NCI-H345 (cell line): ENCODE results near the gene EHD1.
A peak's percentile ranks its signal among the peaks of the same experiment; 100 is the strongest.
"Not testable (repeated sequence)": the region's sequence is repeated elsewhere in the genome, so short reads cannot be mapped to it uniquely, and the experiment has no call there.

ENCODE experiments used
- DNase-seq: peaks from one replicate; lab custom pipeline; 2025; lab: John Stamatoyannopoulos, UW

EHD1 gene

GRCh38 chr11:64826578-64827450 is 51.6 kb downstream of the EHD1 start:
- DNase-seq = no peak

- DNase-seq = no peak
These were observed 52.4 kb downstream of the EHD1 start for GRCh38 chr11:64826062-64826461.

GRCh38 chr11:64823568-64824119 is 54.8 kb downstream of the EHD1 start:
- DNase-seq = no peak

GRCh38 chr11:64817476-64817875 is 60.9 kb downstream of the EHD1 start:
- DNase-seq = no peak

DNA sequence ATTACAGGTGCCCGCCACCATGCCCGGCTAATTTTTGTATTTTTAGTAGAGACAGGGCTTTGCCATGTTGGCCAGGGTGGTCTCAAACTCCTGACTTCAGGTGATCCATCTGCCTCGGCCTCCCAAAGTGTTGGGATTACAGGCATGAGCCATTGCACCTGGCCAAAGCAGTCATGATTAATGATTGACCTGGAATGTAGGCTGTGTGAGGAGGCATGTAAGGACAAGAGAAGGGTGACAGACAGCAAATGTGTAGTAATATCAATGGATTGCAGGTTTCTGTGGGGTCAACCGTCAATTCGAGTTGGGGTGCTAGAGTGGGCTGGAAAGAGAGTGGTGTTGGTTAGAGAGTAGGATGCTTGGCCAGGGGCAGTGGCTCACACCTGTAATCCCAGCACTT is 63.0 kb downstream of the EHD1 start:
- DNase-seq = not testable (repeated sequence)

- no peak for DNase-seq
These were observed 63.7 kb downstream of the EHD1 start for GRCh38 chr11:64814712-64815187.

DNA sequence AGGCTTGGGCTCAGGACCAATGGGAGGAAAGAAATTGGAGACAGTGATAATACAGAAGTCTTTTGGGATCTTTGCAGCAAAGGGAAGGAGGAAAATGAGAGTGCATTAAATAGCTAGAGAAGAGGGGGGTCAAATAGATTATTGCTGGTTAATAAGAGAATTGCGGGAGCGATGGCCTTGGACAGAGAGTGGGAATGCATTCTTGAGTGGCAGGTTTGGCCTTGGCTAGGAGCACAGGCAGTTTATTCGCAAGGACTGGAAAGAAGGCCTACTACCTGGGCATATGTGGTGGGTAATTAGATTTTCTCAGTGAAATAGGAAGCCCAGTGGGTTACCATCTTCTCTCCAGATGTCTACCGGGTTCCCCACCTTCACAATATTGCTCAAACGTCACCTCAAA is 64.6 kb downstream of the EHD1 start:
- no peak for DNase-seq

- peak; percentile 75 for DNase-seq
These were observed 67.5 kb downstream of the EHD1 start for GRCh38 chr11:64810891-64811272.

GRCh38 chr11:64810271-64810890 is 68.0 kb downstream of the EHD1 start, which contains the start of gene MEN1:
MEN1 (minus strand) TSS chr11:64810551; CDS start chr11:64810109, 442 bp downstream.
- DNase-seq = peak; percentile 98

DNA sequence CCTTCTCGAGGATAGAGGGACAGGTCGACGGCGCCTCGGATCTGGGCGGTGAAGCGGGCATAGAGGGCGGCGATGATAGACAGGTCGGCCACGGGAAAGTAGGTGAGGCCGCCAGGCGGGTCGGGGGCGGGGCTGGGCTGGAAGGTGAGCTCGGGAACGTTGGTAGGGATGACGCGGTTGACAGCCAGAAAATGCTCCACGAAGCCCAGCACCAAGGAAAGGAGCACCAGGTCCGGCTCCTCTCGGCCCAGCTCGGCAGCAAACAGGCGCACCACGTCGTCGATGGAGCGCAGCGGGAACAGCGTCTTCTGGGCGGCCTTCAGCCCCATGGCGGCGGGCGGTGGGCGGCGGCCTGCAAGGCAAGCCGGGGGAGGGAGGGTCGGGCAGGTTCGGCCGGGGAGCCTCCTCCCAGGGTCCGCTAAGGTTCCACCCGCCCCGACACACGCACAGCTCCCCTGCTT is 68.6 kb downstream of the EHD1 start:
- DNase-seq = peak; percentile 38

DNA sequence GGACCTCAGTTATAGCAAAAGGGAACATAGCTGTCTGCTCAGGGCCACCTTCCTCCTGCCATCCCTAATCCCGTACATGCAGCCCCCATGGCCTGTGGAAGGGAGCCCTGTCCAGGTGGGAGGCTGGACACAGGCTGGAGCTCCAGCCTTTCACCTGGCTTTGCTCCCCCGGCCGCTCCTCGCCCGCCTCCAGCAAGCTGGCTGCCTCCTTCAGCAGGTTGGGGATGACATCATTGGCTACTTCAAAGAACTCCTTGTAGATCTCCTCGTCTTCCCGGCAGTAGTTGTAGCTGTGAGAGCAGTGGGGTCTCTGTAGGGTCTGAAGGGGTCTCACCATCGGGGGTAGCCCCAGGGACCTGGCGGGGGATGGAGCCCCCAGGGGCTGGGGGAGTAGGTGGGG is 72.9 kb downstream of the EHD1 start:
- no peak for DNase-seq

- no peak for DNase-seq
These were observed 73.8 kb downstream of the EHD1 start for GRCh38 chr11:64804346-64805210.

DNA sequence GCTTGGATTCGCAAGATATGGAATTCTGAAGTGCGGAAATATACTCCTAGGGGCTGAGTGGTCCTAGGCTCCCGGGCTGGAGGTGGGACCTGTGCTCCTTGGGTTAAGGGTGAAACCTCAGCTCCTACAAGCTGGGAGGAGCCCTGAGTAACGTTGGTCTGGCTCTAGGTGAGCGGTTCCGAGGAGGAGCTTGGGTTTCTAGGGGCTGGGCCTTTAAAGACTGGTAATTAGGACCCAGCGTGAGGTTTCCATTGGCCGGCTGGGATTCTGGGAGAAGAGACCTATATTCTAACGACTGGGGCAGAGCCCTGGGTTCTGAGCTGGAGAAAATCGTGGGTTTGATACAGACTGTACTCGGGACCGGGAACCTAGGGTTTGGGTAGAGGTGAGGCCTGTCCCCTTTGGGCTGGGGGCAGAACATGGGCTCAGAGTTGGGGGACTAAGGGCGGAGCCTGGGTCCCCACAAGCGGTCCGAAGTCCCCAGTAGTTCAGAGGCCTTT is 74.5 kb downstream of the EHD1 start:
- DNase-seq = no peak

GRCh38 chr11:64803158-64803845 is 75.1 kb downstream of the EHD1 start, which contains the start of gene MAP4K2:
MAP4K2 (minus strand) TSS chr11:64803214; CDS start chr11:64803149, 65 bp downstream.
- peak; percentile 88 for DNase-seq

DNA sequence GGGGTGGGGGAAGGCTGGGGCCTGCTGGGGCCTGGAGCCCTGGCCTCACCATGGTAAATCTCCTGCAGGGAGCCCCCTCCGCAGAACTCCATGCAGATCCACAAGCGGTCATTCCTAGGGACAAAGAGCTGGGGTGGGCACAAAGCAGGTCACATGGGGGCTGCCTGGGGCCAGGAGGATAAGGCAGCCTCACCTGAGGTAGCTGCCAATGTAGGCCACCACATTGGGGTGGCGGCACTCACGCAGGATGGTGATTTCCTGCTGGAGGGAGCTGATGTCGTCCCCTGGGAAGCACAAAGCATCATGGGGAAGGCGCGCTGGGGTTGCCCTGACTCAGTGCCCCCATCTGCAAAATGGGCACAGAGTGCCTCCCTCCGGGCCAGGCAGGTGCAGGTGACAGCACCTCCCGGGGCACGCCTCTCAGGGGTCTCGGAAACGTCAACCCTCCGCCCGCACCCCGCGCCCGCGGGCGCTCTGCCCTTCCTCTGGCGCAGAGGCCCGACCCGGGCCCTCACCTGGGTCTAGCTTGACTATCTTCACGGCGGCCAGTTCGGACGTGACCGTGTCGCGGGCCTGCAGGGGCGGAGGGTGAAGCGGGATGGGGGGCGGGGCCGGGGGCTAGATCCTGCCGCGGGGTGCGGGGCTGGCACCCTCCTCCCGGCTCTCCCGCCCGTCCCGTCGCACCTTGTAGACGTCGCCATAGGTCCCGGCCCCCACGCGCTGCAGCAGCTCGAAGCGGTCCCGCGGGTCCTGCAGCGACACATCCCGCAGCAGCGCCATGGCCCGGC is 75.9 kb downstream of the EHD1 start:
- DNase-seq = no peak
